ENCODE data around the gene ZWILCH.
A peak's percentile ranks its signal among the peaks of the same experiment; 100 is the strongest.
"Not testable (repeated sequence)": the region's sequence is repeated elsewhere in the genome, so short reads cannot be mapped to it uniquely, and the experiment has no call there.

Gene ZWILCH

GRCh38 chr15:66586155-66586976 lies 81.2 kb downstream of the ZWILCH start:
- DNase-seq = no peak

GRCh38 chr15:66587020-66587419 lies 81.9 kb downstream of the ZWILCH start:
- DNase-seq = no peak

DNA sequence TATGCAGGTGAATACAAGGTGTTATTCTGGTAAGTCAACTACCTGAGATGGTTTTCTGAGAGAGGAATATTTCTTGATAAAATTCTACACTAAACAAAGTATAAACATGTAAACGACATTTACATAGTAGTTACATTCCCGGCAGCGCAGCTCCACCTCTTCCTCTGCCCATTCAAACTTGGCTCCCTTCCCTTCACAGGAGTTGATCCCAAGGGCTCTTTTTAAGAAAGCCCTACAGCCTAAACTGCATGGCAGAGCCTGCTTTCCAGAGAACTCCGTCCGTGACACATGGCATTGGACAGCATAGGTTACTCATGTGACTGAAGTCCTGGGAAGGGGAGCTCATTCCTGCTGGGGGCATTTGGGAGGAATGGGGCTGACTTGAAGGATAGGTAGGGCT lies 82.6 kb downstream of the ZWILCH start:
- no peak for DNase-seq

GRCh38 chr15:66588537-66588936 lies 83.4 kb downstream of the ZWILCH start:
- DNase-seq = peak; percentile 39

DNA sequence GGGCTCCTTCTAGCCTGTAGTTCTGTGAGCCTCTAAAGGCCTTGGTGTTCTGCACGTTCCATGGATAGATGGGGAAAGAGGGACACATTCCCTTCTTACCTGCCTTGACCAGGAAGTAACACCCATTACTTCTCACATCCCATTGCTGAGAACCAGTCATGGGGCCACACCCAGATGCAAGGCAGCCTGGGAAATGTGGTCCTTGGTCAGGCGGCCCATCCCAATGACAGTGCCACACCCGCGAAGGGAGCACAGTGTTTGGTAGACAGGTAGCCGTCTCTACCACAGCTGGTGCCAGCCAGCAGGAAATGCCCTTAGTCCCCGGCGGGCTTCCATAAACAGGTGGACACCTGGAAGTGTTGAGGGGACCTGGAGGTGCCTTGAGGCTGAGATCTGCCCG lies 83.8 kb downstream of the ZWILCH start:
- DNase-seq = no peak

DNA sequence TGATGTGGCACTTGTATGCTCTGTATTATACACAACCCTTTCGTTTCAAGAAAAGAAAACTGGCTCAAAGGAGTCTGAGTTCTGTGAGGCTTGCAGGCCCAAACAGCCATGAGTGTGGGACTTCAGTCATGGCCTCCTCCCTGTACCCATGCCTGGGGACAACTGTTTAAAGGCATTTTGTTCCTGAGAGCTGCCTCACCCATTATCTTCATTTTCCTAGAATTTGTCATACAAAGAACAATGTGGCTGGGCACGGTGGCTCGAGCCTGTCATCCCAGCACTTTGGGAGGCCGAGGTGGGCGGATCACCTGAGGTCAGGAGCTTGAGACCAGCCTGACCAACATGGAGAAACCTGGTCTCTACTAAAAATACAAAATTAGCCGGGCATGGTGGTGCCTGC lies 84.3 kb downstream of the ZWILCH start:
- DNase-seq = not testable (repeated sequence)

- DNase-seq = no peak
Measured at GRCh38 chr15:66590435-66590834, 85.3 kb downstream of the ZWILCH start.

DNA sequence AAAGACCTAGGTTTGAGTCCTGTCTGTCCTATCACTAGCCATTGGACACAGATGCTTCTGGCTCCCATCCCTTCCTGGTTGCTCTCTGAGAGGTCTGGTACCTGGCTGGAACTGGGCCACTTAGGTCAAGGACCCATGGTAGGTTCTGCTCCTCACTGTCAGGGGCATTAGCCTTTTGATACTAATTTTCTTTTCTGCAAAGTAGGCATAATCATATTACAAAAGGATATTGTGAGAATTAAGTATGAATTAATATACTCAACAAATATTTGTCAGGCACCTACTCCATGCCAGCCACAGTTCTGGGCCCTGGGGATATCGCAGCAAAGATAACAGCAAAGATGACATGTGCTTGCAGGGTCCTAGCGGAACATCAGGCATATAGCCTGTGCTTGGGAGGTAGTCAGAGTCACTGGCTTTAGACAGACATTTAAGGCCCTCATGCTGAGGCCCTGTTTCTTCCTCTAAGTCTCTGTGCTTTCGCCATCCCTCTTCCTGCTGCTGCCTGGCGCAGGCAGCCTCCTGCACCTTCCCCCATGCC lies 86.3 kb downstream of the ZWILCH start:
- DNase-seq = no peak

DNA sequence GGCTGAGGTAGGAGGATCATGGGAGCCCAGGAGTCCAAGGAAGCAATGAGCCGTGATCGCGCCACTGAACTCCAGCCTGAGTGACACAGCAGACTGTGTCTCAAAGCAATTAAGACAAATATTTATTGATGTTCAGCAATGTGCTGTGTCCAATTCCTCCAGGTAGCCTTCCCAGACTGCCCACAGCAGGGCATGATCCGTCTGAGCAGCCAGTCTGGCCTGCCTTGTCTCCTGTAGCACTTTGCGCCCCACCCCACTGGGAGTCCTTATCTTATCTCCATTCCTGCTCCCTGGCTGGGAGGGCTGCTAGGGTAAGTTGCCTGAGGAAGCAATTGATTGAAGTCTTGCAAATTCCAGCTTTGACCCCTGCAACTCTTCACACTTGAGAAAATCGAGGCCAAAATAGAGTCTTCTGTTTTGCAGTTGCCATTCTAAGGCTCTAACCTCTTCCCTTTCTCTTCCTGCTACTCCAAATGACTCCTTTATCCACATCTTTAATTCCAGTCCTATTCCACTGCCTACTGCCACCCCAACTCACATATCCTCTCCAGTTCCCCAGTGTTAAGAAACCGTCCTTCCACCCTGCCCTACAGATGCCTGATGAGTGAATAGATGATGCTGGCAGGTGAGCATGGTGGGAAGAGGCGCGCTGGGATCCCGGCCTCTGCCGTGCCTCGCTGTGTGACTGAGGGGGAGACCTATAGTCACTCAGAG lies 87.5 kb downstream of the ZWILCH start:
- DNase-seq = peak; percentile 58

DNA sequence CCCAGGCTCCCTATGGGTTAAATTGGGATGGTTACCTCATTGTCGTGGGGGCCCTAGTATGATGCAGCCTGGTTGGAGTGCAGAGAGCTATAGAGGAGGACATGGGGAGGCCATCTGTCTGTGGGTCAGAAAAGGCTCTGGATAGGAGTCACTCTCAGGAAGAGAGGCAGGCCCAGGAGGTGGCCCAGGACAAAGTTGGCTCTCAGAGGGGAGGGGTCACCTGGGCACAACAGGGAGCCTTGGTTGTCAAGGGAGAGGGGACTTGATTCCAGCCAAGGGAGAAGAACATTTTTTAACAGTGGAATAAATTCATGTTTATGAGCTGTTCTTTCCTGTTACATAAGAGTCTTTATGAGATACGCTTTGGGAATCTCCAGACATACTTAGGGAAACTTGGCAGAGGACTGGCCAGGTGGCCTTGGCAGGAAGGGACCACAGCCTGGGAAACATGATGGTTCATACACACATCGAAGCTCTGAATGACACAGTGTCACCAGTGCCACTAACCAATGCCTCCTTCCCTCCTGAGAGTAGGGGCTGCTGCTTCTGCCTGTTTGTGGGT lies 88.2 kb downstream of the ZWILCH start:
- DNase-seq = no peak

GRCh38 chr15:66594344-66594743 lies 89.2 kb downstream of the ZWILCH start:
- DNase-seq = no peak

DNA sequence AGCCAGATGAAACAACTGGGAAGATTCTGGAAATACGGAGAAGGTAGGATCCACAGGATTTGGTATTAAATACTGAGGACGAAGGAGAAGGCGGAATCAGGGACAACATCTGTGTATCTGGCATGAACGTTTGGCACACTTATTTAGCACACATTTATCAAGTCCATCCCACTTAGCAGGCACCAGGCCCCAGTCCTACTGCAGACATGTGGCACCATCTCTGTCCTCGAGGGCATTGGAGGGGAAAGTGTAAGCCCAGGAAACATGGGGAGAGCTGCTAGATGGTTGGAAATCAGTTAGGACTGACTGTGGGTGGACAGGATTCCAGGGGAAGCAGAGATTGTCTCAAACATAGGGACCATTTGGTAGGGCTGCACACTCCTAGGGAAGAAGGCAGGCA lies 89.7 kb downstream of the ZWILCH start:
- DNase-seq = no peak

DNA sequence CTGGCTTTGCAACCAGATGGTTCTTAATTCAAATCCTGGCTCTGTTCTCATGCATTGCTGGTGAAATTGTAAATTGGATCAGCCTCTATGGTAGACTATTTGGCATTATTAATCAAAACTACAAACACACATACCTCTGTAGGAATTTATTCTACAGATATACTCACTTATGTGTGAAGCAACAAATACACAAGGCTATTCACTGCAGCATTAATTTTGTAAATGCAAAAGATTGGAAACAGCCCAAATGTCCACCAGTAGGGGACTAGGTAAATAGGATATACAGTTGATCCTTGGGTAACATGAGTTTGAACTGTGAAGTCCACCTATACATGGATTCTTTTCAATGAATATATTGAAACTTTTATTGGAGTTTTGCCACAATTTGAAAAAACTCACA lies 90.2 kb downstream of the ZWILCH start:
- DNase-seq = no peak

DNA sequence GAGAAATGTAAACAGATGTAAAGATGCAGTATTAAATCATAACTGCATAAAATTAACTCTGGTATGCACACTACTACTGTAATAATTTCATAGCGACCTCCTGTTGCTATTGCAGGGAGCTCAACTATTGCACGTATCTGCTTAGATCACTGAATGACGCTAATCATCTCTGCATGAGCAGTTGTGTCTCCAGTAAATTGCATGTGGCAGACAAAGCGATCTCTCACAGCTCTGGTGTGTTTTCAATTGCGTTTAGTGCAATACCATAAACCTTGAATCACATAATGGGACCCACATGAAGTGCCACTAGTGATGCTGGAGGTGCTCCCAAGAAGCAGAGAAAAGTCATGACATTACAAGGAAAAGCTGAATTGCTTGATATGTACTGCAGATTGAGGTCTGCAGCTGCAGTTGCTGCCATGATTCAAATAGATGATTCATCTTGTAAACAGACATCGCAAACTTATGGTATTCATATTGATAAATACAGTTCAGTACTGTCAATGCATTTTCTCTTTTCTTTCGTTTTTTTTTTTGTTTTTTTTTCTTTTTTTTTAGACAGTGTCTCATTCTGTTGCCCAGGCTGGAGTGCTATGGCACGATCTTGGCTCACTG lies 90.9 kb downstream of the ZWILCH start:
- DNase-seq = no peak

GRCh38 chr15:66598095-66598815 lies 93.1 kb downstream of the ZWILCH start:
- DNase-seq = no peak

Measured in hematopoietic multipotent progenitor cell treated with erythropoietin and hydrocortisone succinate and interleukin-3 and kit ligand, for 4 days (in vitro differentiated cells).